DOHH2 (cell line): ENCODE measurements around the gene SEPTIN8.

Experiments used
- H3F3A ChIP-seq: fragments of 200-600 bp; sonication (generic), shearing (Covaris generic); 2 replicates; pipeline ENCODE4 v1.6.0; 2016; ENCODE audit warnings: antibody characterized with exemption, mild to moderate bottlenecking; ENCODE audit not compliant: control insufficient read depth, insufficient read depth
- H3K27ac ChIP-seq: fragments of 200-600 bp; sonication (generic); 2 replicates; pipeline ENCODE4 v1.5.1; 2014; ENCODE audit warnings: low read depth, mild to moderate bottlenecking, low read length, moderate library complexity
- H3K27me3 ChIP-seq: fragments of 200-600 bp; sonication (generic); 2 replicates; pipeline ENCODE4 v1.6.1; 2014; ENCODE audit warnings: mild to moderate bottlenecking, low read length, mixed read lengths; ENCODE audit not compliant: control insufficient read depth
- H3K36me3 ChIP-seq: fragments of 200-600 bp; sonication (generic); 2 replicates; pipeline ENCODE4 v1.6.1; 2014; ENCODE audit warnings: mild to moderate bottlenecking, low read length, moderate library complexity, mixed read lengths; ENCODE audit not compliant: control insufficient read depth
- H3K4me1 ChIP-seq: fragments of 200-600 bp; sonication (generic); 2 replicates; pipeline ENCODE4 v1.6.1; 2014; ENCODE audit warnings: mild to moderate bottlenecking, low read length, mixed read lengths; ENCODE audit not compliant: control insufficient read depth
- H3K4me2 ChIP-seq: fragments of 200-600 bp; sonication (generic); 2 replicates; pipeline ENCODE4 v1.6.0; 2014; ENCODE audit warnings: mild to moderate bottlenecking, low read length, moderate library complexity
- H3K4me3 ChIP-seq: fragments of 200-600 bp; sonication (generic); 2 replicates; pipeline ENCODE4 v1.5.1; 2014; ENCODE audit warnings: mild to moderate bottlenecking, low read length, mixed read lengths
- H3K79me2 ChIP-seq: fragments of 200-600 bp; sonication (generic); 2 replicates; pipeline ENCODE4 v1.6.1; 2014; ENCODE audit warnings: mild to moderate bottlenecking, low read length, mixed read lengths; ENCODE audit not compliant: control insufficient read depth
- H3K9me2 ChIP-seq: fragments of 200-600 bp; sonication (generic); replicated peaks from 2 replicates; pipeline ENCODE4 v1.6.1; 2014; ENCODE audit warnings: mild to moderate bottlenecking, low read length, mixed read lengths; ENCODE audit not compliant: control insufficient read depth
- H3K9me3 ChIP-seq: fragments of 200-600 bp; sonication (generic); 2 replicates; pipeline ENCODE4 v1.6.1; 2014; ENCODE audit warnings: antibody characterized with exemption, low read length, mixed read lengths; ENCODE audit not compliant: control insufficient read depth, insufficient read depth
- H4K20me1 ChIP-seq: fragments of 200-600 bp; sonication (generic); 2 replicates; pipeline ENCODE4 v1.6.0; 2014; ENCODE audit warnings: low read depth, mild to moderate bottlenecking, antibody characterized with exemption, low read length, moderate library complexity; ENCODE audit not compliant: control insufficient read depth, insufficient read depth
- EZH2phosphoT487 ChIP-seq: fragments of 200-600 bp; sonication (generic); IDR thresholded peaks from 2 replicates; pipeline ENCODE4 v1.6.1; 2017; ENCODE audit warnings: borderline replicate concordance, mild to moderate bottlenecking, antibody characterized with exemption, low read length, moderate library complexity, mixed read lengths
- TF ChIP-seq, protein P1 (sequence below): fragments of 200-600 bp; sonication (generic); IDR thresholded peaks from one replicate; pipeline ENCODE4 v1.5.1; 2014; ENCODE audit warnings: antibody characterized with exemption, mild to moderate bottlenecking, low read depth, low read length; ENCODE audit not compliant: poor library complexity, severe bottlenecking

Gene SEPTIN8

DNA sequence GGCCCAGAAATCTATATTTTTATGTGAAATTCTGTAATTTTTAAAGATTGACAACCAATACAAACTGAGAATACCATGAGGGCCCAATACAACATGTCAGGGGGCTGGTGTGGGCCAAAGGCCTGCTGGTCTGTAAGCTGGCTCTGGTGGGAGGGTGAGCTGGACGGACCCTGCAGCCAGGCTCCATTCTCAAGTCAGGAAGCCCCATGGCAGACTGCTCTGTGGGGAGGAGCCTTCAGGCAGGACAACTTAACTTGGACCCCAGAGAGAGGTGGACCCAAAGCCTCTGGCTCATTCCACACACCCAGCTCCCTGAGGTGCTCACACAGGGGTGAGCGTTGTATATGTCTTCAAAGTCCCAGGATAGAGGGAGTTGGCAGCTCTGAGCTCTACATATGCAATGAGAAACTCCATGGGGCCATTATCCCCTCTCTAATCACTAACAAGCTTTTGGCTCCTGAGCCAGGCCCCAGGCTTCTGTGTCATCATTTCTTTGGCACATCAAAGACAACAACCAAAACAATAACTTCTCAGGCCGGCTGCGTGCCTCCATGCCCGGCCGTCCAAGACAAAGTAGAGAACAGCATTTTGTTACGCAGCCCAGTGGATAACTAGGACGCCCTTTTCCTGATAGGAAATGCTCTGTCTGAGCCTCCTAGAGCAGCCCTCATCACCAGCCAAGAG, 6.4 kb downstream of the SEPTIN8 start:
- H3K4me1 ChIP-seq, result no peaks in the 10 kb centered on the region
- no peaks in the 10 kb centered on the region for H3K36me3 ChIP-seq
- H3K4me3 ChIP-seq, result no peak overlapping the region
- no peak overlapping the region for H3K27ac ChIP-seq
- H3K79me2 ChIP-seq, result no peaks in the 10 kb centered on the region
- H3K4me2 ChIP-seq, result no peak overlapping the region
- H3K9me2 ChIP-seq, result no peaks in the 10 kb centered on the region
- no peaks in the 10 kb centered on the region for H3F3A ChIP-seq
- no peaks in the 10 kb centered on the region for H4K20me1 ChIP-seq
- TF ChIP-seq, protein P1, sequence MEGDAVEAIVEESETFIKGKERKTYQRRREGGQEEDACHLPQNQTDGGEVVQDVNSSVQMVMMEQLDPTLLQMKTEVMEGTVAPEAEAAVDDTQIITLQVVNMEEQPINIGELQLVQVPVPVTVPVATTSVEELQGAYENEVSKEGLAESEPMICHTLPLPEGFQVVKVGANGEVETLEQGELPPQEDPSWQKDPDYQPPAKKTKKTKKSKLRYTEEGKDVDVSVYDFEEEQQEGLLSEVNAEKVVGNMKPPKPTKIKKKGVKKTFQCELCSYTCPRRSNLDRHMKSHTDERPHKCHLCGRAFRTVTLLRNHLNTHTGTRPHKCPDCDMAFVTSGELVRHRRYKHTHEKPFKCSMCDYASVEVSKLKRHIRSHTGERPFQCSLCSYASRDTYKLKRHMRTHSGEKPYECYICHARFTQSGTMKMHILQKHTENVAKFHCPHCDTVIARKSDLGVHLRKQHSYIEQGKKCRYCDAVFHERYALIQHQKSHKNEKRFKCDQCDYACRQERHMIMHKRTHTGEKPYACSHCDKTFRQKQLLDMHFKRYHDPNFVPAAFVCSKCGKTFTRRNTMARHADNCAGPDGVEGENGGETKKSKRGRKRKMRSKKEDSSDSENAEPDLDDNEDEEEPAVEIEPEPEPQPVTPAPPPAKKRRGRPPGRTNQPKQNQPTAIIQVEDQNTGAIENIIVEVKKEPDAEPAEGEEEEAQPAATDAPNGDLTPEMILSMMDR, result no peak
- TF ChIP-seq EZH2phosphoT487, result no peak
- no peaks in the 10 kb centered on the region for H3K9me3 ChIP-seq
- peaks cover 12% of the 10 kb centered on the region for H3K27me3 ChIP-seq

DNA sequence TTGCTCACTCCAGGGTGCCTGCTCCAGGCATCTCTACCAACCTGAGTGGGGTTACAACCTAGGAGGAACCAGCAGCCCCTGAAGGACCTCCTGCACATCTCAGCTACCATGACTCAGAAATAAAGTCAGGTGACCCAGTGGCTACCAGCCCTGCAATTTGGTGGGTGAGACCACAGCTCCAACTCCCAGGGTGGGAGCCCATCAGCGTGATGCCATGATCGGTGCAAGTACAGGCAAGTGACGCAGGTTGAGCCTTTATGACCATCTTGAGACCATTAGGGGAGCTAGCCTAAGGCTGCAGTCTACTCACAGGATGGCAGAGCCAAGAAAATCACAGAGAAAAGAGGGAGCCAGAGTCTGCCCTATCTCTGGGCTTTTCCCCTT, 8.6 kb downstream of the SEPTIN8 start:
- H3F3A ChIP-seq, result no peaks in the 10 kb centered on the region
- no peaks in the 10 kb centered on the region for H4K20me1 ChIP-seq
- no peaks in the 10 kb centered on the region for H3K36me3 ChIP-seq
- H3K4me2 ChIP-seq, result no peak overlapping the region
- no peaks in the 10 kb centered on the region for H3K9me3 ChIP-seq
- no peak overlapping the region for H3K4me3 ChIP-seq
- H3K27ac ChIP-seq, result no peak overlapping the region
- TF ChIP-seq, protein P1, result no peak
- no peak for TF ChIP-seq EZH2phosphoT487
- no peaks in the 10 kb centered on the region for H3K9me2 ChIP-seq
- H3K27me3 ChIP-seq, result peaks cover 4% of the 10 kb centered on the region
- no peaks in the 10 kb centered on the region for H3K79me2 ChIP-seq
- no peaks in the 10 kb centered on the region for H3K4me1 ChIP-seq

DNA sequence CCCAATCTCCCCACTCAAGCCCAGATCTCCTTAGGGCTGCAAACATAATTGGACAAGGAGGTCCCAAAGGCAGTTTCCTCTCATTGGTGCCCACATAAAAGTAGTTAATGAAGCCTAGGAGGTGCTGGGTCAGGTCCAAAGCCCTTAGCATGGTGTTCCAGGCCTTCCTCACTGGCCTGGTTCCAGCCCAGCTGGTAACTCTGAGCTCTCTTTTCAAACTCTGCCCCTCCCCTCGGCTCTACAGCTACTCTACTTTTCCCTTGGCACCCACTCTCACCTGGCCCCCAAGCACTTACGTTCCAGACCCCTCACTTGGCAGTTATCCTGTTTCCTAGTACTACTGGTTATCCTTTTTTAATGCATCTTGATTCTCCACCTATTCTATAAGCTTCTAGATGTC, 9.9 kb downstream of the SEPTIN8 start:
- Histone ChIP-seq H3K27me3 (peaks cover 4% of the 10 kb centered on the region), H4K20me1 (no peaks in the 10 kb centered on the region), H3K9me2 (no peaks in the 10 kb centered on the region), H3K9me3 (no peaks in the 10 kb centered on the region), H3K4me3 (no peak overlapping the region), H3K36me3 (no peaks in the 10 kb centered on the region), H3F3A (no peaks in the 10 kb centered on the region), H3K4me1 (no peaks in the 10 kb centered on the region), H3K79me2 (no peaks in the 10 kb centered on the region), H3K27ac (no peak overlapping the region), H3K4me2 (no peak overlapping the region)
- TF ChIP-seq, protein P1, result no peak
- TF ChIP-seq EZH2phosphoT487, result no peak
